ENCODE results near the gene DNM3.

The DNM3 gene

DNA sequence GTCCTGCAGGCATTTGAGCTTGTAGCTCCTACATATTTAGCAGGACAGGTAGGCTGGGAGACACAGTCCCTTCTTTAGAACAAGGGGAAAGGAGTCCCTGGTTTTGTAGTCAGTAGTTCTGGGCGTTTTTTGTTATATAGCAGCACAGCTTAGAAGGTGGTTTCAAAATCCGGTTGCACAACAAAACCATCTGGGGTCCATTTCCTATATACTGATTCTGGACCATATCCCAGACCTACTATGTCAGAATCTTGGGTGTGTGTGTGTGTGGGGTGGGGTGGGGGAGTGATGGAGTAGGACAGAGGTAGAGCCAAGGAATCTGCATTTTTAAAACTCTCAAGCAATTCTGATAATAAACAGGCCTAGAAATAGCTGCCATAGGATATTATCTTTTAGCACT, 38.3 kb upstream of the DNM3 start:
- DNase-seq (ENCODE audit: low spot score), result no peak
- TF ChIP-seq, protein P1, sequence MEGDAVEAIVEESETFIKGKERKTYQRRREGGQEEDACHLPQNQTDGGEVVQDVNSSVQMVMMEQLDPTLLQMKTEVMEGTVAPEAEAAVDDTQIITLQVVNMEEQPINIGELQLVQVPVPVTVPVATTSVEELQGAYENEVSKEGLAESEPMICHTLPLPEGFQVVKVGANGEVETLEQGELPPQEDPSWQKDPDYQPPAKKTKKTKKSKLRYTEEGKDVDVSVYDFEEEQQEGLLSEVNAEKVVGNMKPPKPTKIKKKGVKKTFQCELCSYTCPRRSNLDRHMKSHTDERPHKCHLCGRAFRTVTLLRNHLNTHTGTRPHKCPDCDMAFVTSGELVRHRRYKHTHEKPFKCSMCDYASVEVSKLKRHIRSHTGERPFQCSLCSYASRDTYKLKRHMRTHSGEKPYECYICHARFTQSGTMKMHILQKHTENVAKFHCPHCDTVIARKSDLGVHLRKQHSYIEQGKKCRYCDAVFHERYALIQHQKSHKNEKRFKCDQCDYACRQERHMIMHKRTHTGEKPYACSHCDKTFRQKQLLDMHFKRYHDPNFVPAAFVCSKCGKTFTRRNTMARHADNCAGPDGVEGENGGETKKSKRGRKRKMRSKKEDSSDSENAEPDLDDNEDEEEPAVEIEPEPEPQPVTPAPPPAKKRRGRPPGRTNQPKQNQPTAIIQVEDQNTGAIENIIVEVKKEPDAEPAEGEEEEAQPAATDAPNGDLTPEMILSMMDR (IDR thresholded peaks at IDR 0.05; ENCODE audit: borderline replicate concordance, control extremely low read depth, extremely low read depth, insufficient read depth, missing control alignments), result no peak
- in situ Hi-C loops (cut with MboI; ENCODE audit: low sequenced_read_pairs, unreplicated experiment), result loop anchor here (10.0 kb wide), 1 partner anchor 182 kb away; no protein-coding TSS in a partner anchor

DNA sequence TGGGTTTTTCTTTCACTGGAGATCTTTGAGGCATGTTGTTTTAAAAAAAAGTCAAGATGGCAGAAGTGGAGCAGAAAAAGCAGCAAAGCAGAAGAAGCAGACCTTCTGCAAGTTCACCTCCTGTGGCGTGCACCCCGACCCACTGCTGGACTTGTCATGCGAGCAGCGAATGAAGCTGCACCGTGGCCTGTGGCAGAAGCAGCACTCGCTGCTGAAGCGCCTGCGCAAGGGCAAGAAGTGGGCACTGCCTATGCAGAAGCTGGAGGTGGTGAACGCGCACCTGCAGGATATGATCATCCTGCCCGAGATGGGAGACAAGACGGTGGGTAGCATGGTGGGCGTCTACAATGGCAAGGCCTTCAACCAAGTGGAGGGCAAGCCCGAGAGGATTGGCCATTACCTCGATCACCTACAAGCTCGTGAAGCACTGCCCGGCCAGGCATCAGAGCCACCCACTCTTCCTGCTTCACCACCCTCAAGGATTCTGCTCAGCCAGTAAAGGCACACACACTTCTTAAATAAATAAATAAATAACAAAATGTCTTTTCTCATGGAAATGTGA, 37.8 kb upstream of the DNM3 start:
- no peak for DNase-seq (ENCODE audit: low spot score)
- TF ChIP-seq, protein P1 (IDR thresholded peaks at IDR 0.05; ENCODE audit: borderline replicate concordance, control extremely low read depth, extremely low read depth, insufficient read depth, missing control alignments), result no peak
- in situ Hi-C loops (cut with MboI; ENCODE audit: low sequenced_read_pairs, unreplicated experiment), result loop anchor here (10.0 kb wide), 1 partner anchor 181 kb away; no protein-coding TSS in a partner anchor

DNA sequence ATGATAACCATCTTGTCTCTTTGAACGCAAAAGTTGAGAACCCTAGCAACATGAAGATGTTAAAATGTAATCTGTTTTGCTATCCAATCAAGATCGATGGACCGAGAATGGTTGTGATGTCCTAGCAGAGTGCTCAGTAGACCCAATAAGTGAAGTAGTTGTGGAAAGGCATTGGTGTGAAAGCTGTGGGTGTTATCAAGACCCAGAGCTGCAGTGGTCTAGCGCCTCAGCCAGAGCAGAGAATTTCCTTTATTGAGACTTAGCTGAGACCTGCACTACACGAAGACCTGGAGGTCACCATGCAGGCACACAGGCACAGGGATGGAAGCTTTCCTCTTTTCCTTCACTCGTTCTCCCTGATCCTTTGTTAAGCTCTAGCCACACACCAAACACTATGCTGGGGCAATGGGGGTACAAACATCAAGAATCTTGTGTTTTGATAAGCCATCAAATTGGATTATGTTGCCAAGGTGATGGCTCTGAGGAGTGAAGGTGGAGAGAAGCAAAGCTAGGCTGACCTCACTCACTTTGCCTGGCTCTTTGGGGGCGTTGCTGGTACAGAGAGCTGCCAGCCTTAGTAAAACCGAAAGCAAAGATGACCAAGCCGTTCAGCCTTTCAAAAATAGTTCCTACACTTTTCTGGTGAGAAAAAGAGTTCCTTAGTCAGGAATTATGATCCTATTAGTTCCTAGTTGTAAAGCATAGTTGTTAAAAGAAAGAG, 35.7 kb upstream of the DNM3 start:
- peak; percentile 40 for DNase-seq (ENCODE audit: low spot score)
- in situ Hi-C loops (cut with MboI; ENCODE audit: low sequenced_read_pairs, unreplicated experiment), result loop anchor here (10.0 kb wide), 1 partner anchor 179 kb away; no protein-coding TSS in a partner anchor

DNA sequence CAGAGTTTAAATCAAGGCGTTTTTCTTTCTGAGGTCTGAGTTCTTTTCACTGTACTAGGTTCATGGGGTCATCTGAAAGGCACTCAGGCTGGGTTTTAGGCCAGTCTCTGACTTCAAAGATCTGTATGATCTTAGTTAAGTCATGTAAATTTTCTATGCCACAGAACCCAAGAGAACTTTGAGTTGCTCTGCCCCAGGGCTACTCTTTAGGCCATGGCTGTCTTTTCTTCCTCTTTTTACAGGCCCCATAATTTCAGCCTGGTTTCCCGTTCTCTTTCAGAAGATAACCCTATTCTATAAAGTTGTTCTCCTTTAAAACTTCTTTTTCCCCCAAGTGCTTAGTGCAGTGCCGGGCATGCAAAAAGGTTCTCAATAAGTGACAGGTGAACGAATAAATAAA, 33.7 kb upstream of the DNM3 start:
- no peak for DNase-seq (ENCODE audit: low spot score)
- in situ Hi-C loops (cut with MboI; ENCODE audit: low sequenced_read_pairs, unreplicated experiment), result loop anchor here (10.0 kb wide), 1 partner anchor 177 kb away; no protein-coding TSS in a partner anchor
- TF ChIP-seq, protein P1 (IDR thresholded peaks at IDR 0.05; ENCODE audit: borderline replicate concordance, control extremely low read depth, extremely low read depth, insufficient read depth, missing control alignments), result no peak

More for the DNA sequence above, 35.7 kb upstream of the DNM3 start:
- TF ChIP-seq, protein P1 (IDR thresholded peaks at IDR 0.05; ENCODE audit: borderline replicate concordance, control extremely low read depth, extremely low read depth, insufficient read depth, missing control alignments), result no peak

DNA sequence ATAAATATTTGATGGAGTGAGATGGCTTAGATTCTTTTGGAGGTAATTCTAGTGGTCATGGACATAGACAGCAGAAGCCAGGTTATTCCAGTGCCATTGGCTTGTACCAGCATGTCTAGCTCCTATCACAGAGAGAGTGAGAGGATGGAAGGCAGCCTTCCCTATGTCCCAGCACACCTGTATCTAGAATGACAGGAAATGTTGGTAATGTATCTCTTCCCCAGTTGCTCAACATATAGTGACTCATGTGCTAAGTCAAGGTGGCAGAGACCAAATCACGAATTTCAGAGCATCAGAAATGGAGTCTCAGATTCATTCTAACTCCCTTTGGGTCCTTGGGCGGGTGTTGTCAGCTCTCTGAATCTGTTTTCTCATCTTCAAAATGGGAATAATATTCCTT, 31.5 kb upstream of the DNM3 start:
- TF ChIP-seq, protein P1 (IDR thresholded peaks at IDR 0.05; ENCODE audit: borderline replicate concordance, control extremely low read depth, extremely low read depth, insufficient read depth, missing control alignments), result no peak
- in situ Hi-C loops (cut with MboI; ENCODE audit: low sequenced_read_pairs, unreplicated experiment), result loop anchor here (10.0 kb wide), 1 partner anchor 175 kb away; no protein-coding TSS in a partner anchor
- no peak for DNase-seq (ENCODE audit: low spot score)

DNA sequence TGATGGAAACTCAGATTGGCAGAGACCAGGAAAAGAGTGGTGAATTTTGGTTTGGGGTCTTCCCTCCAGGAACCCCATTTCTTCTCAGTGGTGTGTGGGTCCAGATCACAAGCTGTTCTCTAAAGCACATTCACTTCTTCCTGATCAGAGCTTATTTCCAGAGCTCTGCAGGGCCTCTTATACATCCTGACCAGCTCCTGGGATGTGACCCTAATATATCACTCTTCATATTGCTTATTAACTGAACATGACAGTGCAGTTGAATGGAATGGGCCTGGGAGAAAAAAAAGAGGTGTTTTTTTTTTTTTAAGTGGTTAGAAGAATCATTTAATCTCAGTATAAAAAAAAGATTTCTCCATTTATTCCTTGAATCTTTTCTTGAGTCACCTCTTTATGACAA, 29.6 kb upstream of the DNM3 start:
- no peak for DNase-seq (ENCODE audit: low spot score)
- in situ Hi-C loops (cut with MboI; ENCODE audit: low sequenced_read_pairs, unreplicated experiment), result no loop called here
- TF ChIP-seq, protein P1 (IDR thresholded peaks at IDR 0.05; ENCODE audit: borderline replicate concordance, control extremely low read depth, extremely low read depth, insufficient read depth, missing control alignments), result no peak

All from GM13976 (cell line).